Gastroesophageal sphincter (tissue), 4 donors: ENCODE measurements around the gene NUP210. TPM values are rescaled to one million over a fixed set of nuclear protein-coding genes. Genes with fewer than 3 reads are reported as not detected.

Experiments
- ATAC-seq: fragments of 150-250 bp; one replicate; pipeline ENCODE4 v1.9.1; 2016; ENCODE audit warnings: mild to moderate bottlenecking, moderate library complexity
- H3K27ac ChIP-seq, 4 donors: fragments of 200-600 bp; sonication (generic) in 3 of 4; 1 replicate in 3 of 4; 2 replicates in 1 of 4; pipeline ENCODE4 v1.5.1; 2016 to 2019
- H3K27me3 ChIP-seq: fragments of 200-600 bp; sonication (generic); one replicate; pipeline ENCODE4 v1.5.1; 2019
- H3K36me3 ChIP-seq, 2 donors: fragments of 200-600 bp; sonication (generic); one replicate each; pipeline ENCODE4 v1.5.1; 2019; ENCODE audit warnings: control low read depth in 1 of 2
- H3K4me1 ChIP-seq, 3 donors: fragments of 200-600 bp; sonication (generic); 1 replicate in 2 of 3; 2 replicates in 1 of 3; pipeline ENCODE4 v1.5.1; 2016 to 2019; ENCODE audit warnings: control low read depth in 2 of 3
- H3K4me3 ChIP-seq, 2 donors: fragments of 200-600 bp; sonication (generic); one replicate each; pipeline ENCODE4 v1.5.1; 2019; ENCODE audit warnings: mild to moderate bottlenecking in 1 of 2, moderate library complexity in 1 of 2
- H3K9me3 ChIP-seq, 3 donors: fragments of 200-600 bp; sonication (generic); one replicate each; pipeline ENCODE4 v1.5.1; 2017 to 2019; ENCODE audit warnings: control low read depth in 2 of 3
- EP300 ChIP-seq: sonication (generic); formaldehyde crosslinking; IDR thresholded peaks from one replicate; pipeline ENCODE4 v1.6.1; 2017; ENCODE audit warnings: antibody characterized with exemption, mild to moderate bottlenecking
- POLR2A ChIP-seq, 2 donors: fragments of 450-650 bp; IDR thresholded peaks; one replicate each; pipeline ENCODE4 v1.6.1; 2017; ENCODE audit warnings: antibody characterized with exemption in 2 of 2, mild to moderate bottlenecking in 2 of 2, moderate library complexity in 1 of 2
- POLR2AphosphoS5 ChIP-seq: sonication (generic); formaldehyde crosslinking; IDR thresholded peaks from one replicate; pipeline ENCODE4 v1.6.1; 2017; ENCODE audit warnings: antibody characterized with exemption
- WGBS, 2 donors: methylation state at CpG; one replicate each; pipeline ENCODE4 v1.1.5; 2018; ENCODE audit warnings: low coverage in 1 of 2; 5-methylcytosine and 5-hydroxymethylcytosine counted together
- total RNA-seq, 4 donors: library from RNA; depleted of rRNA; stranded (reverse); fragments of >200 nt; gene quantifications; one replicate each; pipeline ENCODE4 v1.1.0, GENCODE V29; 2016
- TF ChIP-seq, protein P1 (sequence below), 4 experiments: fragments of 200-600 bp in 2 of 4; fragments of 450-650 bp in 2 of 4; sonication (generic) in 1 of 4; IDR thresholded peaks; one replicate each; pipeline ENCODE4 v1.5.1; 2017 to 2019; ENCODE audit warnings: antibody characterized with exemption in 4 of 4, mild to moderate bottlenecking in 2 of 4, moderate library complexity in 2 of 4

Gene NUP210
- total RNA-seq, 4 donors from 2014 or later = 3.0 to 6.2 (median 4.5) TPM

DNA sequence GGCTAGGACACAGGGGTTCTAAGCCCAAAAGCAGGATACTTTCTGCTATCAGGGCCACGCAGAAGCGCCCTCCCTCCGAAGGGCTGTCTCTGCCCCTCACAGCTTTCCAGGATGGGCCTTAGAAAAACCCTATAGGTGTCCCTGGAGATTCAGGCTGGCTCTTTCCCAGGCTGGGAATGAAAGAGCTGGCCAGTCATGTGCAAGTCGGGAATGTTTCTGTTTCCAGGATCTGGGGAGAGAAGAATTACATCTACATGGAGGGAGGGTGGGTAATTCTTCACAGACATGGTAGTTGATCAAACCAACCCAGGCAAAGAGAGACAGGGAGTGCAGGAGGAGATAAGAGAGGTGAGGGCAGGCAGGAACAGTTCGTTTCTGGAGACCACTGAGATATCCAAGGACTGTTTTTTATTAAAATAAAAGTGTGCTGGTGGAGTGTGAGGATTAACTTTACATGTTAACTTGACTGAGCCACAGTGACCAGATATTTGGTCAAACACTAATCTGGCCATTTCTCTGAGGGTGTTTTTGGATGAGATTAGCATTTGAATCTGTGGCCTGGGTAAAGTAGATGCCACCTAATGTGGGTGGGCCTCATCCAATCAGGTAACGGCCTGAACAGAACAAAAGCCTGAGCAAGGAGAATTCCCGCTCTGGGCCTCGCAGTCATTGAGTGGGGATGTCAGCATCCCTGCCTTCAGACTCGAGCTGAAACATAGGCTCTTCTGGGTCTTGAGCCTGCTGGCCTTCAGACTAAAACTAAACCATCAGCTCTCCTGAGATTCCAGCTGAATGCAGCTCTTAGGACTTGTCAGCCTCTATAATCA lies 15.3 kb downstream of the NUP210 start:
- 69 to 87% methylated on average over 5 to 7 of the region's 9 CpGs for WGBS, 2 donors
- Histone ChIP-seq H3K9me3 (peaks cover 0 to 29% (median 0%) of the 10 kb centered on the region in 3 donors), H3K27me3 (no peaks in the 10 kb centered on the region), H3K27ac (no peak overlapping the region), H3K4me1 (no peaks in the 10 kb centered on the region), H3K36me3 (no peaks in the 10 kb centered on the region), H3K4me3 (no peak overlapping the region)
- no peak for ATAC-seq
- no peak for TF ChIP-seq POLR2AphosphoS5
- TF ChIP-seq POLR2A (IDR thresholded peaks at IDR 0.05) = no peak
- TF ChIP-seq, protein P1, sequence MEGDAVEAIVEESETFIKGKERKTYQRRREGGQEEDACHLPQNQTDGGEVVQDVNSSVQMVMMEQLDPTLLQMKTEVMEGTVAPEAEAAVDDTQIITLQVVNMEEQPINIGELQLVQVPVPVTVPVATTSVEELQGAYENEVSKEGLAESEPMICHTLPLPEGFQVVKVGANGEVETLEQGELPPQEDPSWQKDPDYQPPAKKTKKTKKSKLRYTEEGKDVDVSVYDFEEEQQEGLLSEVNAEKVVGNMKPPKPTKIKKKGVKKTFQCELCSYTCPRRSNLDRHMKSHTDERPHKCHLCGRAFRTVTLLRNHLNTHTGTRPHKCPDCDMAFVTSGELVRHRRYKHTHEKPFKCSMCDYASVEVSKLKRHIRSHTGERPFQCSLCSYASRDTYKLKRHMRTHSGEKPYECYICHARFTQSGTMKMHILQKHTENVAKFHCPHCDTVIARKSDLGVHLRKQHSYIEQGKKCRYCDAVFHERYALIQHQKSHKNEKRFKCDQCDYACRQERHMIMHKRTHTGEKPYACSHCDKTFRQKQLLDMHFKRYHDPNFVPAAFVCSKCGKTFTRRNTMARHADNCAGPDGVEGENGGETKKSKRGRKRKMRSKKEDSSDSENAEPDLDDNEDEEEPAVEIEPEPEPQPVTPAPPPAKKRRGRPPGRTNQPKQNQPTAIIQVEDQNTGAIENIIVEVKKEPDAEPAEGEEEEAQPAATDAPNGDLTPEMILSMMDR (IDR thresholded peaks at IDR 0.05) = no peak
- no peak for TF ChIP-seq EP300

DNA sequence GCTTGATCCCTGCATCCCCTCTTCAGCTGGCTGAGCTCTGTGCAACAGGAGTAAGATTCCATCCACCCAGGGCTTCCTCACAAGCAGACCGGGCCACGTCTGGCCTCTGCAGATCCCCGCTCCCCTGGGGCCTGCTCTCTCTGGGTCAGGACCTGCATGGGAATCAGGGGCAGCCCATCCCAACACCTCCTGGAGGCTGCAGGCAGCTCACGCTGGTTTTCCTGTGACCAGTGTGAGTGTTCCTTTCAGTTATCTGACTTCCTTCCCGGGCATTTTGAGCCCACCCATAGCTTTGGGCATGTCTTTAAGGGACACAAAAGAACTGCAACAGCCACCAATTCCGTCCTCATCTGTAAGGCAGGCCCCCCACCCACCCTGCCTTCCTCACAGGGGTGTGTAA lies 16.3 kb downstream of the NUP210 start:
- TF ChIP-seq, protein P1 (IDR thresholded peaks at IDR 0.05) = no peak
- TF ChIP-seq POLR2AphosphoS5 (no peak), EP300 (no peak), POLR2A (IDR thresholded peaks at IDR 0.05) (no peak)
- Histone ChIP-seq H3K9me3 (peaks cover 0 to 28% (median 0%) of the 10 kb centered on the region in 3 donors), H3K4me1 (no peaks in the 10 kb centered on the region), H3K27ac (no peak overlapping the region), H3K27me3 (no peaks in the 10 kb centered on the region), H3K4me3 (no peak overlapping the region), H3K36me3 (peaks cover 0 to 9% of the 10 kb centered on the region in 2 donors)
- WGBS, 2 donors = 81 to 93% methylated on average over 3 to 4 of the region's 6 CpGs
- no peak for ATAC-seq

DNA sequence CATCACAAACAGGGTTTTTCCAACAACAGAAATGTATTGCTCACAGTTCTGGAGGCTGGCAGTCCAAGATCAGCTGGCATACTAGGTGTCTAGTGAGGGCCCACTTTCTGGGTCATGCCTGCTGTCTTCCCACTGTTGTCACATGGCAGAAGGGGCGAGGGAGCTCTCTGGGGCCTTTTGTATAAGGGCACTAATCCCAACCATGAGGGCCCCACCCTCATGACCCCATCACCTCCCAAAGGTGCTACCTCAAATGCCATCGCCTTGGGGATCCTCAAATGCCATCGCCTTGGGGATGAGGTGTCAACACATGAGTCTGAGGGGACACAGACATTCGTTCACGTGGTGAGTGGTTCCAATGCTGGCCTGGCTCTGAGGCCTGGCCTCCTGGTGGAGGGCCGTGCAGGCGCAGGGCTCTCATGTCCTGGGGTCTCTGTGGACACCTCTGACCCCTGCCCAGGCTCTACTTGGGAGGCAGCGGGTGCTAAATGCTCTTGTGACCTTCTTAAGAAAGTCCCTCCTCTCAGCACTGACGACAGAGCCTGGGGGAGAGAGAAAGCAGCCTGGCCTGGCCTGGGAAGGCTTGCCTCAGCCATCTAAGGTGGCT lies 16.8 kb downstream of the NUP210 start:
- H3K27ac ChIP-seq = no peak overlapping the region
- 100% methylated on average over 2 of the region's 9 CpGs; no CpG with 5 or more reads in 1 of the 2 donors for WGBS, 2 donors
- TF ChIP-seq EP300 = no peak
- TF ChIP-seq, protein P1 (IDR thresholded peaks at IDR 0.05) = no peak
- no peak for TF ChIP-seq POLR2A (IDR thresholded peaks at IDR 0.05)
- TF ChIP-seq POLR2AphosphoS5 = no peak
- H3K4me3 ChIP-seq = no peak overlapping the region
- no peaks in the 10 kb centered on the region for H3K27me3 ChIP-seq
- H3K9me3 ChIP-seq = peaks cover 0 to 22% (median 0%) of the 10 kb centered on the region in 3 donors
- ATAC-seq = no peak
- no peaks in the 10 kb centered on the region for H3K4me1 ChIP-seq
- peaks cover 0 to 14% of the 10 kb centered on the region in 2 donors for H3K36me3 ChIP-seq

DNA sequence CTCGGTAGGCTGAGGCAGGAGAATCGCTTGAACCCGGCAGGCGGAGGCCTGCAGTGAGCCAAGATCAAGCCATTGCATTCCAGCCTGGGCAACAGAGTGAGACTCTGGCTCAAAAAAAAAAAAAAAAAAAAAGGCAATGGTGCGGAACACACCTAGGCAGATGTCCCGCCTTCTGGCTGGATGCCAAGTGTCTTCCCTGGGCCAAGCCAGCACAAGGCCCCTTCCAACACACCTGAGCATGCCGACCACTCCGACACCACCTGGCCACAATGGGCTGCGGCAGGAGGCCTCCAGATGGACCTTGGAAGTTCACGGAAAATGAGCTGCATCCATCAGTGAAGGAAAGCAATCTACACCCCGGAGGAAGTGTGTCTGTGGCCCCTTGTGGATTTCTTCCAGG lies 19.0 kb downstream of the NUP210 start:
- no peaks in the 10 kb centered on the region for H3K4me1 ChIP-seq
- H3K9me3 ChIP-seq = peaks cover 0 to 10% (median 0%) of the 10 kb centered on the region in 3 donors
- TF ChIP-seq POLR2A (IDR thresholded peaks at IDR 0.05) (no peak), EP300 (no peak), POLR2AphosphoS5 (no peak)
- TF ChIP-seq, protein P1 (IDR thresholded peaks at IDR 0.05) = no peak
- WGBS, 2 donors = 88 to 100% methylated on average over 4 of the region's 11 CpGs
- peaks cover 0 to 33% of the 10 kb centered on the region in 2 donors for H3K36me3 ChIP-seq
- no peak for ATAC-seq
- H3K4me3 ChIP-seq = no peak overlapping the region
- no peaks in the 10 kb centered on the region for H3K27me3 ChIP-seq
- no peak overlapping the region for H3K27ac ChIP-seq
